Neutrophil (primary cell): Measurements from ENCODE around the gene KIF6.
"Not testable (repeated sequence)": the region's sequence is repeated elsewhere in the genome, so short reads cannot be mapped to it uniquely, and the experiment has no call there.

ENCODE experiments used
- H3K27ac ChIP-seq: fragments of 200-600 bp; sonication (generic); 2 replicates; pipeline ENCODE4 v1.5.1; 2016; ENCODE audit warnings: mild to moderate bottlenecking, moderate library complexity
- H3K27me3 ChIP-seq: fragments of 200-600 bp; sonication (generic); 2 replicates; pipeline ENCODE4 v1.6.0; 2016; ENCODE audit warnings: mild to moderate bottlenecking
- H3K36me3 ChIP-seq: fragments of 200-600 bp; sonication (generic); 2 replicates; pipeline ENCODE4 v1.5.1; 2017
- H3K4me1 ChIP-seq, 2 experiments: fragments of 200-600 bp in 1 of 2; sonication (generic) in 1 of 2; 1 replicate in 1 of 2; 2 replicates in 1 of 2; pipeline versions ENCODE4 v1.5.1 to v1.6.1; 2013 to 2016; ENCODE audit warnings: low read depth in 1 of 2, low read length in 1 of 2, mild to moderate bottlenecking in 1 of 2, moderate library complexity in 1 of 2; ENCODE audit not compliant: control insufficient read depth in 1 of 2, insufficient read depth in 1 of 2
- H3K4me3 ChIP-seq, 2 experiments: fragments of 200-600 bp in 1 of 2; sonication (generic) in 1 of 2; 1 replicate in 1 of 2; 2 replicates in 1 of 2; pipeline ENCODE4 v1.5.1; 2013 to 2016; ENCODE audit warnings: low read depth in 1 of 2, low read length in 1 of 2, mild to moderate bottlenecking in 1 of 2, moderate library complexity in 1 of 2
- H3K9me3 ChIP-seq: fragments of 200-600 bp; sonication (generic); 2 replicates; pipeline ENCODE4 v1.5.1; 2016
- TF ChIP-seq, protein P1 (sequence below): fragments of 200-600 bp; sonication (generic); IDR thresholded peaks from 2 replicates; pipeline ENCODE4 v1.5.1; 2016; ENCODE audit warnings: antibody characterized with exemption

Gene KIF6

GRCh38 chr6:39684790-39685488 is 40.3 kb downstream of the KIF6 start:
- H3K27ac ChIP-seq, result no peak overlapping the region
- TF ChIP-seq, protein P1, sequence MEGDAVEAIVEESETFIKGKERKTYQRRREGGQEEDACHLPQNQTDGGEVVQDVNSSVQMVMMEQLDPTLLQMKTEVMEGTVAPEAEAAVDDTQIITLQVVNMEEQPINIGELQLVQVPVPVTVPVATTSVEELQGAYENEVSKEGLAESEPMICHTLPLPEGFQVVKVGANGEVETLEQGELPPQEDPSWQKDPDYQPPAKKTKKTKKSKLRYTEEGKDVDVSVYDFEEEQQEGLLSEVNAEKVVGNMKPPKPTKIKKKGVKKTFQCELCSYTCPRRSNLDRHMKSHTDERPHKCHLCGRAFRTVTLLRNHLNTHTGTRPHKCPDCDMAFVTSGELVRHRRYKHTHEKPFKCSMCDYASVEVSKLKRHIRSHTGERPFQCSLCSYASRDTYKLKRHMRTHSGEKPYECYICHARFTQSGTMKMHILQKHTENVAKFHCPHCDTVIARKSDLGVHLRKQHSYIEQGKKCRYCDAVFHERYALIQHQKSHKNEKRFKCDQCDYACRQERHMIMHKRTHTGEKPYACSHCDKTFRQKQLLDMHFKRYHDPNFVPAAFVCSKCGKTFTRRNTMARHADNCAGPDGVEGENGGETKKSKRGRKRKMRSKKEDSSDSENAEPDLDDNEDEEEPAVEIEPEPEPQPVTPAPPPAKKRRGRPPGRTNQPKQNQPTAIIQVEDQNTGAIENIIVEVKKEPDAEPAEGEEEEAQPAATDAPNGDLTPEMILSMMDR, result no peak
- no peak overlapping the region for H3K4me3 ChIP-seq
- peaks cover 25% of the 10 kb centered on the region for H3K27me3 ChIP-seq
- no peaks in the 10 kb centered on the region for H3K9me3 ChIP-seq
- peaks cover 8 to 21% of the 10 kb centered on the region in 2 experiments for H3K4me1 ChIP-seq
- H3K36me3 ChIP-seq, result no peaks in the 10 kb centered on the region

- H3K36me3 ChIP-seq, result no peaks in the 10 kb centered on the region
- H3K9me3 ChIP-seq, result no peaks in the 10 kb centered on the region
- TF ChIP-seq, protein P1, result no peak
- no peak overlapping the region for H3K4me3 ChIP-seq
- H3K4me1 ChIP-seq, result peaks cover 0 to 6% of the 10 kb centered on the region in 2 experiments
- no peak overlapping the region for H3K27ac ChIP-seq
- peaks cover 22% of the 10 kb centered on the region for H3K27me3 ChIP-seq
Observed at GRCh38 chr6:39681674-39682121, 43.5 kb downstream of the KIF6 start.

- H3K27ac ChIP-seq, result no peak overlapping the region
- H3K9me3 ChIP-seq, result no peaks in the 10 kb centered on the region
Observed at GRCh38 chr6:39678914-39679313, 46.3 kb downstream of the KIF6 start.

GRCh38 chr6:39677318-39677717 is 47.9 kb downstream of the KIF6 start:
- H3K9me3 ChIP-seq, H3K27ac ChIP-seq, H3K4me3 ChIP-seq, H3K36me3 ChIP-seq, H3K4me1 ChIP-seq: not testable (repeated sequence)
- H3K27me3 ChIP-seq, result peaks cover 12% of the 10 kb centered on the region

More at GRCh38 chr6:39678914-39679313, 46.3 kb downstream of the KIF6 start:
- Histone ChIP-seq H3K4me1 (no peaks in the 10 kb centered on the region), H3K36me3 (no peaks in the 10 kb centered on the region), H3K27me3 (peaks cover 19% of the 10 kb centered on the region), H3K4me3 (no peak overlapping the region)
- TF ChIP-seq, protein P1, result no peak

- Histone ChIP-seq H3K27me3 (peaks cover 3% of the 10 kb centered on the region), H3K9me3 (no peaks in the 10 kb centered on the region), H3K27ac (no peak overlapping the region), H3K4me3 (no peak overlapping the region), H3K36me3 (no peaks in the 10 kb centered on the region), H3K4me1 (no peaks in the 10 kb centered on the region)
- TF ChIP-seq, protein P1, result no peak
Observed at GRCh38 chr6:39670519-39670918, 54.7 kb downstream of the KIF6 start.

GRCh38 chr6:39669973-39670342 is 55.2 kb downstream of the KIF6 start:
- TF ChIP-seq, protein P1, result no peak
- Histone ChIP-seq H3K36me3 (no peaks in the 10 kb centered on the region), H3K27ac (no peak overlapping the region), H3K9me3 (no peaks in the 10 kb centered on the region), H3K27me3 (peaks cover 3% of the 10 kb centered on the region), H3K4me3 (no peak overlapping the region), H3K4me1 (no peaks in the 10 kb centered on the region)
